ENCODE results near the gene OSBP2. TPM values are rescaled to one million over a fixed set of nuclear protein-coding genes. Genes with fewer than 3 reads are reported as not detected.

Gene OSBP2
- total and polyA plus RNA-seq, 2 of the 13 experiments (the other 11 are each of a cell fraction or from before 2014, with no cell fraction given): 5.0 to 7.7 TPM

- in situ Hi-C loops (cut with HindIII; ENCODE audit: extremely low pct_ligation_motif_present, low pct_unique_long_range_greater_than_20kb) (no loop called here), intact Hi-C loops (cut with micrococcal nuclease; ENCODE audit: unreplicated experiment) (no loop called here)
- no peak overlapping the region for H3K4me3 ChIP-seq (replicated peaks in 1 of 3; ENCODE audit: insufficient read depth in 1 of 3, low read depth in 2 of 3, low read length in 3 of 3)
- no peak for DNase-seq (ENCODE audit: low spot score)
- BruUV-seq (replicated peaks): no TSS peak
- no peaks in the 10 kb centered on the region for H3K79me2 ChIP-seq (ENCODE audit: insufficient read depth, low read length)
- H4K20me1 ChIP-seq (ENCODE audit: insufficient read depth, low read length): no peaks in the 10 kb centered on the region
- ATAC-seq: no peak
- H3K9ac ChIP-seq (ENCODE audit: insufficient read depth, low read depth, low read length): no peak overlapping the region
- H3K27ac ChIP-seq (ENCODE audit: extremely low read length, insufficient read depth, low read length): no peak overlapping the region
- no peaks in the 10 kb centered on the region; a peak in 1 of 5 replicates for H3K27me3 ChIP-seq (ENCODE audit: control insufficient read depth in 1 of 2, insufficient read depth in 2 of 2, low read length in 2 of 2)
- POLR2A ChIA-PET: no interaction called here
- no peak for FAIRE-seq
- no peaks in the 10 kb centered on the region for H3K9me3 ChIP-seq (ENCODE audit: low read length)
- no peak overlapping the region for H2AFZ ChIP-seq (ENCODE audit: low read length)
- H3K4me1 ChIP-seq (ENCODE audit: insufficient read depth, low read length): 0 out of 2 replicates have a peak, but pooled peaks cover 9% of the 10 kb centered on the region
- no peak for TF ChIP-seq PLSCR1 (CRISPR knock-in tag; IDR thresholded peaks at IDR 0.05; ENCODE audit: borderline replicate concordance)
- H3K36me3 ChIP-seq (replicated peaks in 1 of 2; ENCODE audit: control insufficient read depth in 1 of 2, insufficient read depth in 2 of 2, low read length in 2 of 2): no peaks in the 10 kb centered on the region
- CTCF ChIA-PET (ENCODE audit: low intra/inter-chr PET ratio, low total read pairs): no interaction called here
- no peak overlapping the region for H3K4me2 ChIP-seq (ENCODE audit: low read depth, low read length)
- WGBS (ENCODE audit: low lambda C conversion rate): 1% methylated on average over 4 of the region's 4 CpGs
These were observed 23.8 kb downstream of the OSBP2 start for GRCh38 chr22:30718491-30718890.

- Histone ChIP-seq H4K20me1 (ENCODE audit: insufficient read depth, low read length) (no peaks in the 10 kb centered on the region), H2AFZ (ENCODE audit: low read length) (no peak overlapping the region), H3K79me2 (ENCODE audit: insufficient read depth, low read length) (no peaks in the 10 kb centered on the region), H3K27me3 (ENCODE audit: control insufficient read depth in 1 of 2, insufficient read depth in 2 of 2, low read length in 2 of 2) (no peaks in the 10 kb centered on the region; a peak in 1 of 5 replicates), H3K4me2 (ENCODE audit: low read depth, low read length) (no peak overlapping the region), H3K36me3 (replicated peaks in 1 of 2; ENCODE audit: control insufficient read depth in 1 of 2, insufficient read depth in 2 of 2, low read length in 2 of 2) (no peaks in the 10 kb centered on the region), H3K4me1 (ENCODE audit: insufficient read depth, low read length) (0 out of 2 replicates have a peak, but pooled peaks cover 9% of the 10 kb centered on the region), H3K9ac (ENCODE audit: insufficient read depth, low read depth, low read length) (no peak overlapping the region), H3K9me3 (ENCODE audit: low read length) (no peaks in the 10 kb centered on the region), H3K4me3 (replicated peaks in 1 of 3; ENCODE audit: insufficient read depth in 1 of 3, low read depth in 2 of 3, low read length in 3 of 3) (no peak overlapping the region), H3K27ac (ENCODE audit: extremely low read length, insufficient read depth, low read length) (no peak overlapping the region)
- FAIRE-seq (no peak), ATAC-seq (no peak), DNase-seq (ENCODE audit: low spot score) (no peak)
- 29% methylated on average over 4 of the region's 4 CpGs for WGBS (ENCODE audit: low lambda C conversion rate)
- BruUV-seq (replicated peaks): no TSS peak
- intact Hi-C loops (cut with micrococcal nuclease; ENCODE audit: unreplicated experiment): no loop called here
- ChIA-PET POLR2A (no interaction called here), CTCF (ENCODE audit: low intra/inter-chr PET ratio, low total read pairs) (no interaction called here)
- in situ Hi-C loops (cut with HindIII; ENCODE audit: extremely low pct_ligation_motif_present, low pct_unique_long_range_greater_than_20kb): no loop called here
- TF ChIP-seq AGO1 (IDR thresholded peaks at IDR 0.05; ENCODE audit: low read depth, low read length, poor library complexity, severe bottlenecking) (no peak), HNF4G (IDR thresholded peaks at IDR 0.05; ENCODE audit: borderline replicate concordance, low read depth, low read length) (no peak), HNF4G (CRISPR knock-in tag; IDR thresholded peaks at IDR 0.05; ENCODE audit: borderline replicate concordance, low read depth) (no peak), ZNF143 (CRISPR knock-in tag; IDR thresholded peaks at IDR 0.05) (no peak), MYC (CRISPR knock-in tag; IDR thresholded peaks at IDR 0.05; ENCODE audit: borderline replicate concordance) (no peak), ZIK1 (CRISPR knock-in tag; IDR thresholded peaks at IDR 0.05; ENCODE audit: borderline replicate concordance, low read depth) (no peak), ARID5B (CRISPR knock-in tag; IDR thresholded peaks at IDR 0.05) (no peak), ZNF432 (CRISPR knock-in tag; IDR thresholded peaks at IDR 0.05; ENCODE audit: borderline replicate concordance) (no peak), NCOA1 (CRISPR knock-in tag; IDR thresholded peaks at IDR 0.05) (no peak), GRHL1 (CRISPR knock-in tag; conservative IDR thresholded peaks at IDR 0.05) (no peak), ZNF709 (CRISPR knock-in tag; IDR thresholded peaks at IDR 0.05) (no peak), ZNF138 (CRISPR knock-in tag; IDR thresholded peaks at IDR 0.05; ENCODE audit: low read depth) (no peak)
These were observed 24.3 kb downstream of the OSBP2 start for GRCh38 chr22:30718938-30719337.
